T-helper 2 cell treated with Interferon-gamma antibody and Interleukin-4, amounts not matched to agents 5 μg/mL and 100 μg/mL, for 36 hours (primary cell): ENCODE measurements around the gene SMIM20.

Experiments
- DNase-seq: peaks from one replicate; pipeline ENCODE4 v3.0.0; 2021; ENCODE audit warnings: low spot score
- H3K27ac Mint-ChIP-seq: one replicate; pipeline ENCODE4 v1.8.0; 2021; ENCODE audit warnings: mild to moderate bottlenecking, mixed read lengths
- H3K27me3 Mint-ChIP-seq: one replicate; pipeline ENCODE4 v1.8.0; 2021; ENCODE audit warnings: low read depth, mixed read lengths
- H3K36me3 Mint-ChIP-seq: one replicate; pipeline ENCODE4 v1.8.0; 2021; ENCODE audit warnings: low read depth, mixed read lengths
- H3K4me1 Mint-ChIP-seq: one replicate; pipeline ENCODE4 v1.8.0; 2021; ENCODE audit warnings: low read depth, mixed read lengths
- H3K4me3 Mint-ChIP-seq: one replicate; pipeline ENCODE4 v1.8.0; 2022; ENCODE audit warnings: mild to moderate bottlenecking, moderate library complexity, mixed read lengths
- H3K9me3 Mint-ChIP-seq: one replicate; pipeline ENCODE4 v1.8.0; 2021; ENCODE audit warnings: mixed read lengths

Gene SMIM20

GRCh38 chr4:25881193-25881592 lies 32.8 kb upstream of the SMIM20 start:
- no peak for DNase-seq
- Mint-ChIP-seq H3K27me3 (peaks cover 13% of the 10 kb centered on the region), H3K4me3 (no peak overlapping the region), H3K27ac (no peak overlapping the region), H3K4me1 (peaks cover 3% of the 10 kb centered on the region), H3K9me3 (no peaks in the 10 kb centered on the region), H3K36me3 (no peaks in the 10 kb centered on the region)

DNA sequence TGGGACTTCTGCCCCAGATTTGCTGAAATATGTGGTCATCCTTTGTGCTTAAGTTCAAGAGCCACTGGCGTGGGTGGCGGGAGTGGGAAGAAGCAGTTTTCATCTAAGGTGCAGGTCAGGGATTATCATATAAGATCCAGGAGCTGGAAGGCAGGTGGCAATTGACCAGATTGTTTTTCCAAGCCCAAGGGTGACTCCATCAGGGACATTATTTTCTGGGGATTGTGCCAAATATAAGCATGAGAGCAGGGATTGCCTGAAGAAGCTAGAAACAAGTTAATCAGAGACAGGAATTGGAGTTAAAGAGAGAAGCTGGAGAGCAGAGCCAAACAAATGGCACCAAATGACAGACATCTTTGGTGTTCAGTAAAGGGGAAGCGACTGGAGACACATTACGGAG lies 31.8 kb upstream of the SMIM20 start:
- Mint-ChIP-seq H3K4me3 (no peak overlapping the region), H3K4me1 (peaks cover 3% of the 10 kb centered on the region), H3K9me3 (no peaks in the 10 kb centered on the region), H3K27ac (no peak overlapping the region), H3K36me3 (no peaks in the 10 kb centered on the region), H3K27me3 (peaks cover 13% of the 10 kb centered on the region)
- DNase-seq = no peak

- H3K4me3 Mint-ChIP-seq = no peak overlapping the region
- DNase-seq = no peak
- no peak overlapping the region for H3K27ac Mint-ChIP-seq
- H3K4me1 Mint-ChIP-seq = peaks cover 3% of the 10 kb centered on the region
- no peaks in the 10 kb centered on the region for H3K36me3 Mint-ChIP-seq
- no peaks in the 10 kb centered on the region for H3K9me3 Mint-ChIP-seq
- H3K27me3 Mint-ChIP-seq = peaks cover 13% of the 10 kb centered on the region
Measured at GRCh38 chr4:25883565-25883964, 30.5 kb upstream of the SMIM20 start.

- no peak for DNase-seq
- peaks cover 13% of the 10 kb centered on the region for H3K27me3 Mint-ChIP-seq
- H3K9me3 Mint-ChIP-seq = no peaks in the 10 kb centered on the region
- no peak overlapping the region for H3K4me3 Mint-ChIP-seq
- no peaks in the 10 kb centered on the region for H3K36me3 Mint-ChIP-seq
- no peak overlapping the region for H3K27ac Mint-ChIP-seq
- peaks cover 7% of the 10 kb centered on the region for H3K4me1 Mint-ChIP-seq
Measured at GRCh38 chr4:25884031-25884782, 29.8 kb upstream of the SMIM20 start.

DNA sequence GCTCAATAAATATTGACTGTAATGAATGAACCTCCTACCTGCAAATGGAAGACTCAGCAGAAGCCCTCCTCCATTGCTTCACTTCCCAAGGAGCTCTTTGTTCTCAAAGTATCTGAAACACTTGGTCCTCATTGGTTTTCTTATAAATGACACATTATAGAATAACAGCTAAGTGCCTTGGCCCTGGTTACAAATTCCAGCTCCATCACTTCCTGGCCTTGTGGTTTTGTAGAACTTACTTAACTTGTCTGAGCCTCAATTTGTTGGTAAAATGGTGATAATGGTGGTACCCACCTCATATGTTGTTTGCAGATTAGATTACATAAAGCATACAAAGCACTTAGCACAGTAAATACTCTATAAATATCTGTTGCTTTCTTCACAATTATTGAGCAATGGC lies 25.2 kb upstream of the SMIM20 start:
- no peak for DNase-seq
- H3K36me3 Mint-ChIP-seq = no peaks in the 10 kb centered on the region
- peaks cover 2% of the 10 kb centered on the region for H3K27me3 Mint-ChIP-seq
- H3K4me3 Mint-ChIP-seq = no peak overlapping the region
- H3K4me1 Mint-ChIP-seq = peaks cover 7% of the 10 kb centered on the region
- H3K9me3 Mint-ChIP-seq = no peaks in the 10 kb centered on the region
- H3K27ac Mint-ChIP-seq = no peak overlapping the region

GRCh38 chr4:25889589-25890503 lies 24.2 kb upstream of the SMIM20 start:
- Mint-ChIP-seq H3K36me3 (no peaks in the 10 kb centered on the region), H3K9me3 (no peaks in the 10 kb centered on the region), H3K4me1 (peaks cover 4% of the 10 kb centered on the region), H3K27me3 (peaks cover 2% of the 10 kb centered on the region), H3K27ac (no peak overlapping the region), H3K4me3 (no peak overlapping the region)
- DNase-seq = no peak

GRCh38 chr4:25890571-25891485 lies 23.2 kb upstream of the SMIM20 start:
- H3K27ac Mint-ChIP-seq = no peak overlapping the region
- DNase-seq = no peak
- H3K4me3 Mint-ChIP-seq = no peak overlapping the region
- H3K27me3 Mint-ChIP-seq = peaks cover 2% of the 10 kb centered on the region
- peaks cover 4% of the 10 kb centered on the region for H3K4me1 Mint-ChIP-seq
- H3K9me3 Mint-ChIP-seq = no peaks in the 10 kb centered on the region
- no peaks in the 10 kb centered on the region for H3K36me3 Mint-ChIP-seq

- no peak for DNase-seq
Measured at GRCh38 chr4:25892796-25893195, 21.2 kb upstream of the SMIM20 start.

GRCh38 chr4:25896776-25897539 lies 17.1 kb upstream of the SMIM20 start:
- no peaks in the 10 kb centered on the region for H3K9me3 Mint-ChIP-seq
- H3K36me3 Mint-ChIP-seq = no peaks in the 10 kb centered on the region
- peaks cover 4% of the 10 kb centered on the region for H3K27me3 Mint-ChIP-seq
- no peak overlapping the region for H3K27ac Mint-ChIP-seq
- H3K4me3 Mint-ChIP-seq = no peak overlapping the region
- no peak for DNase-seq
- H3K4me1 Mint-ChIP-seq = peaks cover 6% of the 10 kb centered on the region

More at GRCh38 chr4:25892796-25893195, 21.2 kb upstream of the SMIM20 start:
- H3K36me3 Mint-ChIP-seq = no peaks in the 10 kb centered on the region
- H3K4me3 Mint-ChIP-seq = no peak overlapping the region
- H3K9me3 Mint-ChIP-seq = no peaks in the 10 kb centered on the region
- no peak overlapping the region for H3K27ac Mint-ChIP-seq
- H3K27me3 Mint-ChIP-seq = peaks cover 2% of the 10 kb centered on the region
- peaks cover 4% of the 10 kb centered on the region for H3K4me1 Mint-ChIP-seq

GRCh38 chr4:25900310-25900709 lies 13.7 kb upstream of the SMIM20 start:
- Mint-ChIP-seq H3K4me1 (peaks cover 6% of the 10 kb centered on the region), H3K4me3 (peak overlapping the region; percentile 1), H3K36me3 (no peaks in the 10 kb centered on the region), H3K9me3 (no peaks in the 10 kb centered on the region), H3K27ac (no peak overlapping the region), H3K27me3 (peaks cover 4% of the 10 kb centered on the region)
- DNase-seq = no peak

- Mint-ChIP-seq H3K9me3 (no peaks in the 10 kb centered on the region), H3K4me3 (no peak overlapping the region), H3K27me3 (peaks cover 4% of the 10 kb centered on the region), H3K4me1 (peaks cover 6% of the 10 kb centered on the region), H3K27ac (no peak overlapping the region), H3K36me3 (no peaks in the 10 kb centered on the region)
- DNase-seq = no peak
Measured at GRCh38 chr4:25901030-25901430, 13.0 kb upstream of the SMIM20 start.

DNA sequence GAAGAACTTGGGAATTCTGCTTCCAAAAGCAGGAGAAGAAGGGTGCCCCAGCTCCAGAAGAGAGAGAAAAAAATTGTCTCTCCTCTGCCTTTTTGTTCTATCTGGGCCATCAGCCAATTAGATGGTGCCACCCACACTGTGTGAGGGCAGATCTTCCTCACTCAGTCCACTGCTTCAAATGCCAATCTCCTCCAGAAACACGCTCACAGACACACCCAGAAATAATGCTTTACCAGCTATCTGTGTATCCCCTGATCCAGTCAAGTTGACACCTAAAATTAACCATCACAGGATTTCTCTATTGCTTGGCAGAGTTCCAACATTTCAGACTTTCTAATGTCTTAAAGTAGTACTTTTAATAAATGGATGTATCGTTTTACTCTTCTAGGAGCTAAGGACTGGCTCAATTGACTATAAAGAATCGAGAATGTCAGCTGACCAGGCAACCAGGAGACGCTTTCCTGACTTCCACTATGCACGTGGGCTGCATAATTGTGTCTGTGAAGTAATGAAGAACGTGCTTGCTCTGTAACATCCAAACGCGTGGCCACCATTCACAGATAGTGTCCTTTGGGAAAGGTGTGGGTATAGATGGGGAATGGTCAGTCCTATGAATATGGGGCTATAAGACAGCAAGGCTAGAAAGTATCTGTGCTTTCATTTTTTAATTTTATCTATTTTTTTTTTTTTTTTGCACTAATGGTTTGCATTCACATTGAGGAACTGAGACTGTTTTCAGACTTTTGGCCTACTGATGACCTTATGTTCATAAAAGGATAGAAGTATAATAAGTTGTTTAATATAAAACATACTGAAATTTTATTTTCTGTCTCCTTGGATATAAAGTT lies 9.9 kb upstream of the SMIM20 start:
- Mint-ChIP-seq H3K4me1 (peaks cover 6% of the 10 kb centered on the region), H3K36me3 (no peaks in the 10 kb centered on the region), H3K27ac (no peak overlapping the region), H3K27me3 (peaks cover 8% of the 10 kb centered on the region), H3K9me3 (no peaks in the 10 kb centered on the region), H3K4me3 (no peak overlapping the region)
- no peak for DNase-seq
